ENCODE measurements around the gene PBXIP1.
A peak's percentile ranks its signal among the peaks of the same experiment; 100 is the strongest.

The PBXIP1 gene

DNA sequence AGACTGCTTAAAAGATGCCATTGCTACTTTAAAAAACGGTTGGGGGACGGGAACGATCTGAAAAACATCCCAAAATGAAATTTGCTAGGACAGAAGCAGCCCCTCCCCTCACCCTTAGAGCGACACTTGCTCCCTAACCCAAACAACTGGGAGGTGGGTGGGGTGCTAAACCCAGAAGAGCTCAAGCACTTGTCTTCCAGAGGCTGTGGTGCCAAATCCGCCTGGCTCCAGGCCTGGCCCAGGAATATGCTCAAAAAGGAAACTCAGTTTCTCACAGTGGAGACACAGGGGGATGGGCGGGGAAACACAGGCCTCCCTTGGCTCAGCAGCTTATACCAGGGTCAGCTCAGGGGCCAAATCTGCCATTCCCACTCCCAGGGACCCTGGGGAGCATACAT is 644 bp upstream of the PBXIP1 start:
- DNase-seq: peak; percentile 18

DNA sequence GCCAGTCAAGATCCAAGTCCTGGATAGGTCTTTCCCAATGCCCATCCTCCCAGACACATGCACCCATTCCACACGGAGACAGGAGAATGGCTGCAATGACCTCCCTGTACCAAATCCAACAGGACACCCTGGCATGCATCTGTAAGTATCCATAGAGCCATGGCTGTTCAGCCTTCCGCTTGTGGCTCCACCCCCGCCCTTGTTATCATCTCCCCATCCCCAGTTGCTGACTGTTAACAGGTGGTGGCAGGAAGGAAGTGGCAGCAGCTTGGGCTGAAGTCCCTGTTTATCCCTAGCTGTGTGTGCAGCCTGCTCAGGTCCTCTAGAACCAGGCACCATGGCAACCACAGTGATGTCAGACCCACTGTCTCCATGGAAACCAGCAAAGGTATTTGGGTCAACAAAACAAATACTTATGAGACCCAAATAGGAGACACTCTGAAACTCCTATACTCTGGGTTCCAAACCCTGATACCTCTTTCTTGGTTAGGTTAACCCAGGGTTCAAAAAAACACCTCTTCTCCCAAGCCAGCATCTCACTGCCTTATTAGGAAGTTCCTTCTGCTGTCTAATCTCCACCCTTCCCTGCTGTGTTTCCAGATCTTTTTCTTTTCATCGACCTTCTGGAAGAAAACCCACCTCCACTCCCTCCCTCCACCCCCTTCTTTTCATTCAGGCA is 721 bp downstream of the PBXIP1 start:
- DNase-seq: peak; percentile 88

- no peak for DNase-seq
Measured at GRCh38 chr1:154954541-154954940, 1.4 kb downstream of the PBXIP1 start.

- DNase-seq: no peak
Measured at GRCh38 chr1:154953611-154954038, 2.3 kb downstream of the PBXIP1 start.

DNA sequence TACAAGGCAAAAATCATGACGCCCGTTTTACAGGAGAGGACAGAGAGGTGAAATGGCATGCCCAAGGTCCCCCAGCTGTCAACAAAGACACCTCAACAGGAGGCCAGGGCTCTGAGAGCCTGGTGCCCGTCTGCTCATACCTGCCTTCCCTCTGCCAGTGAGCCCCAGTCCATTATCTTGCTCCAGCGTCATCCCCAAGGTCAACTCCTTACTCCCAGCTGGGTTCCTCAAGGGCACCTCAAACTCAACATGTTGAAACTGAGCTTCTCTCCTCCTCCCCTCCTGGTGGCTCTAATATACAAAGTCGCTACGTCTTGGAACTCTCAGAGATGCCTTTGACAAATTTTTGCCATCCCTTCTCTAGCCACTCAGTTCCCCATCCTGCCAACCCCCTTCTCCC is 3.2 kb downstream of the PBXIP1 start:
- no peak for DNase-seq

DNA sequence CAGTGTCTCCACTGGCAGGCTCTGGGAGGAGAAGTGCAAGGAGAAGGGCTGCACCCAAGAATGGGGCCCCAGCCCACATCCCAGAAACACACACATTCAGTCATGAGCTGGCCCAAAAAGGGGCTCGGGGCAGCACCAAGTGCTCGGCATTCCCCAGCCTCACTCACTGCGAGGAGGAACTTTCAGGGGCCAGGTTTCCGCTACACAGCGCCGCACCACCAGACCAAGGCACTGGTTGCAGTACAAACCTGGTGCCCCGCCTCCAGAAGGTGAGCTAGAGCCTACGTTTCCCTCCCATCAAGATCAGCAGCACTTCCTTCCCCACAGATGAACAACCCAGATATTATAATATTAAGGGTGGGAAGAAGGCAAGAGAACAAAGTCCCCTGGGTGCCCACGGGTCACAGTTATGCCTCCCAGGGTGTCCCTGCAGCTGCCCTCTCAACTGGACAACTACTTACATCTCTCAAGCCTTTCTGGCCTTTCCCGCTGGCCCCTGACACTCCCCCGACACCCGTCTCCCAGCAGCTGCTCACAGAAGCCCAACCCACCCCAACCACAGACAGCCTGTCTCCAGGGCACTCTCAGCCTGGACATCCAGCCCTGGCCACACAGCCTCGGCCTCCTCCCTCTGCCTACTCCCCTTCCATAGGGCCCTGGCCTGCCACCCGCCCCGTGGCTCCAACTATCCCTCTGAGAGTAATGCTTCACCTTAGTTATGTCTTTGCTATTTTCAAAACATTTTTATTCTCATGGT is 3.8 kb downstream of the PBXIP1 start:
- peak; percentile 68 for DNase-seq

- no peak for DNase-seq
Measured at GRCh38 chr1:154948079-154948478, 7.8 kb downstream of the PBXIP1 start.

DNA sequence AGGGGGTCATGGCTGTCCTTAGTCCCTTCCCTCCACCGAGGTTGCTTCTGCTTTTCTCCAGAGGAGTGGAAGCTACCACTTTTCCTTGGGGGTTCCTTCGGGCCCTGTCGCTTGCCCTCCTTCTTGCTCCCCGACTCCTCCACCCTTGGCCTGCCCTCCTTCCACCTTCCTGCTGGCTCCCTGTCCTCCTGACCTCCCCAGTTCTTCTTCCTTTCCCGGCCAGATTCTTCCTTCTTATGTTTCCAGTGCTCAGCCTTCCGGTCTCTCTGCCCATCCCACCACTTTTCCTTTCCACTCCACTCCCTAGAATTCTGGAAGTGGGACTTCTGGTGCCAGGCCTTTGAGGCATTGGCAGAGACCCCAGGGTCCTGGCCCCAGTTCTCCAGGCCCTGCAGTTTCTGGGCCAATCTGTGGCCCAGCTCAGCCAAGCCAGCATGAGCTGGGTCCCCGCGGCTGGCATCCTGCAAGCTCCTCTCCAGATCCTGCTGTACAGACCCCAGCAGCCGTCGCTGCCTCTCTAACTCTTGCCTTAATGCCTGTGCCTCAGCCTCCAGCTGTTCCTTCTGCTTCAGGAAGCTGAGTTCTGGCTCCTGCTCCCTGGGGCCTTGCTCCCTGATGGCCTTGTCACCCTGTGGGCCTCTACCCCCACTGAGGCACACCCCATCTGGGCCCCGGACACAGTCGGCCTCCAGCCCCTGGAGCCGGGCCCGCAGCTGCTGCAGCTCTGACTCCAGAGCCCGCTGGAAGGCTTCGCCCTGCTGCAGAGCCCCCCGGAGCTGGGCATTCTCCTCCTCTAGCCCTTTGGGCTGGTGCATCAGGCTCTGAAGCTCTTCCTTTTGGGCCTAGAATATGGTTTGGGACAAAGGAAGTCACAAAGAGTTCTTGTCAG is 9.7 kb downstream of the PBXIP1 start:
- DNase-seq: no peak

GRCh38 chr1:154945160-154945961 is 10.5 kb downstream of the PBXIP1 start:
- no peak for DNase-seq

- DNase-seq: no peak
Measured at GRCh38 chr1:154944401-154945159, 11.3 kb downstream of the PBXIP1 start.

GRCh38 chr1:154943649-154944400 is 12.1 kb downstream of the PBXIP1 start:
- peak; percentile 51 for DNase-seq

DNA sequence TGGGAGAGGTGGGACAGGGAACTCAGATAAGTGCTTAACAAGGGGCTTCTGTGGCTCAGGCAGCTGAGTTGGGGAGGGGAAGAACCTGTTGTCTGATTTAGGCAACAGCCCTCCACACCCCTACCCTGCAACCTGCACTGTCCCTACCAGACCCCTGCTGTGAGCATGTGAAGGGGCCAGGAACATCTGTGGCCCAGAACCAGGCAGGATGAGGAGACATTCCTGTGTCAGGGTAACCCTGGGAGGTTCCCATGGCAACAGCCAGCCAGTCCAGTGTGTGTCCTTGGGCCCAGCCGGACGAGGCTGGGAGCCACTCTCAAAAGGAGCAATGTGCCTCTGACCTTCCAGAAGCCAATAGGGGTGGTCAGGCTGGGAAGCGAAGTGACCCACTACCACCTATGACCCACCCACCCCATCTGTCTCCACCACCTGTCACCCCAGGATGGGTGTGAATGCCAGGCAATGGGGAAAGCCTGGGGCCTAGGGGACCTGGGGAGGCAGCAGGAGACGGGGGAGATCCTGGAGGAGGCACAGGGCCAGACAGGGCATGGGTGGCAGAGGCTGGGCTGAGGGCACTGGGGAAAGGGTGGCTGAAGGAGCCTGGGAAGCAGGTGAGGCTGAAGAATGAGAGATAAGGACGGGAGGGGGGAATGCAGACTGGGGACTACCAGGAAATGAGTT is 14.4 kb downstream of the PBXIP1 start:
- DNase-seq: no peak

- DNase-seq: no peak
Measured at GRCh38 chr1:154940651-154941194, 15.2 kb downstream of the PBXIP1 start.

GRCh38 chr1:154940213-154940560 is 15.7 kb downstream of the PBXIP1 start:
- DNase-seq: no peak

DNA sequence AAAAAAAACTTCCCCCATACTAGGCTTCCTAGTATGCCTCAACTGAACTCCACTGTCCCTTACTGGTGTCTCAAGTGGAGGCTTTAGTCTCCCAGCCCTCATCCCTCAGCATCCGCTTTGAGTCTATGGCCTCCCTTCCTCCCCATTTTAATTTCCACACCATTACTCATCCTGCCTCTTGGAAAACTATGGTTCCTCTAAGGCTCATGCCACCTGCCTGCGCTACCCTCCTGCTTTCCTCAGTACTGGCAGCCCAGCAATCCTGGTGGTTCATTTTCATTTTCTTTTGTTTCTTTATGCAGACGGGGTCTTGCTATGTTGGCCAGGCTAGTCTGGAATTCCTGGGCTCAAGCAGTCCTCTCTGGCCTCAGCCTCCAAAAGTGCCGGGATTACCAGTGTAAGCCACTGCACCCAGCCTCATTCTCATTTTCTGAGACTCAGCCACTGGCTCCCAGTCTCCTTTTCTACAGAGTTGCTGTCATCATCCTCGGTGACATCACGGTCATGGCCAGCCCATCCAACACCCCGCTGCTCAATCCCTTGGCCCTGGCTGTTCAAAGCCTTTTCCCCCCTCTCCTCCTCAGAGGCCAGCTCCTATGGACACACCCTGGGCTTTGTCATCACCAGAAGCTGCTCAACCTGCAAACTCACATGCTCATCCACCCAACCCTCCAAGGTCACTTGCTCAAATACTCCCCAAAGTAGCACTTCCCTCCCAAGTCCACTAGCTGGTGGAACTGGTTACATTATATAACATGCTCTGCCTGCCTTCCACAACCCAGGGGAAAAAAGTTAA is 17.1 kb downstream of the PBXIP1 start:
- DNase-seq: no peak

GRCh38 chr1:154937988-154938386 is 17.9 kb downstream of the PBXIP1 start:
- no peak for DNase-seq

- DNase-seq: peak; percentile 90
Measured at GRCh38 chr1:154937085-154937987, 18.6 kb downstream of the PBXIP1 start.

- DNase-seq: peak; percentile 94
Measured at GRCh38 chr1:154936555-154937084, 19.3 kb downstream of the PBXIP1 start, which contains the start of gene PMVK. Gene PMVK, minus strand, starts transcription at chr1:154936719. Its CDS starts 34 bp downstream, at chr1:154936685.
